ENCODE results near the gene MMP11.
A peak's percentile ranks its signal among the peaks of the same experiment; 100 is the strongest.

Gene MMP11

GRCh38 chr22:23801238-23801821 lies 28.7 kb downstream of the MMP11 start:
- Mint-ChIP-seq H3K4me1 (no peaks in the 10 kb centered on the region), H3K9me3 (no peaks in the 10 kb centered on the region), H3K27ac (no peak overlapping the region), H3K4me3 (no peak overlapping the region), H3K27me3 (no peaks in the 10 kb centered on the region), H3K36me3 (peaks cover 18% of the 10 kb centered on the region)

- Mint-ChIP-seq H3K27ac (no peak overlapping the region), H3K4me1 (no peaks in the 10 kb centered on the region), H3K9me3 (no peaks in the 10 kb centered on the region), H3K36me3 (peaks cover 19% of the 10 kb centered on the region), H3K27me3 (no peaks in the 10 kb centered on the region), H3K4me3 (no peak overlapping the region)
Measured at GRCh38 chr22:23801886-23802377, 29.3 kb downstream of the MMP11 start.

DNA sequence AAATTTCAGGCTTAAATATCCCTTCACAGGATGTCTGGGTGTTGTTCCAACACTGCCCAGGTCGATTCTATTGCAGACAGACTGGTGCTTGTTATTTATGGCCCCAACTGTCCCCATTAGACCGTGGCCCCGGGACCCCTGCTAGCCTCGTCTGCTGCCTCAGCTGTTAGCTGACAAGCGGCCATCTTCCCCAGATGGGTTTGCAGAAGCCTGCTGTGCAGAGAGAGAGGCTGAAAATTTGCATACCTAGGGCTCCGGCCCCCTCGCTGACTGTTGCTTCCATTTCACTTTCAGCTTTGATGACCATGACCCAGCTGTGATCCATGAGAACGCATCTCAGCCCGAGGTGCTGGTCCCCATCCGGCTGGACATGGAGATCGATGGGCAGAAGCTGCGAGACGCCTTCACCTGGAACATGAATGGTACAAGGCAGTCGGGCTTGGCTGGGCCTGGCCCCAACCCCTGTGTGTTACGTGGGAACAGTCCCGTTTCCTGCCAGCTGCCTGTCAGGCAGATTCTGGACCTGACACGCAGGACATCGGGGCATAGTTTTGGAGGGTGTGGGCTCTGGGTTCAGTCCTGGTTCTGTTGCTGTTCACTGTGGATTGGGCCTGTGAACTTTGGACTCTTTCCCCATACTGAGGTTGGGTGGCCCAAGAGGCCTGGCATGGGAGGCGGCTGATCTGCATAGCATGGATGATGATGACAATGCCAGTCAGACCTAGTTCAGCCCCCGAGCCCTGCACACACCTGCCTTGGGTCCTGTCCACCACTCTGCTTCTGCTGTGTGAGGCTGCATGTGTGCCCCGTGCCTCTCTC lies 30.6 kb downstream of the MMP11 start:
- Mint-ChIP-seq H3K4me3 (no peak overlapping the region), H3K27me3 (no peaks in the 10 kb centered on the region), H3K4me1 (no peaks in the 10 kb centered on the region), H3K27ac (no peak overlapping the region), H3K36me3 (peaks cover 18% of the 10 kb centered on the region), H3K9me3 (no peaks in the 10 kb centered on the region)

DNA sequence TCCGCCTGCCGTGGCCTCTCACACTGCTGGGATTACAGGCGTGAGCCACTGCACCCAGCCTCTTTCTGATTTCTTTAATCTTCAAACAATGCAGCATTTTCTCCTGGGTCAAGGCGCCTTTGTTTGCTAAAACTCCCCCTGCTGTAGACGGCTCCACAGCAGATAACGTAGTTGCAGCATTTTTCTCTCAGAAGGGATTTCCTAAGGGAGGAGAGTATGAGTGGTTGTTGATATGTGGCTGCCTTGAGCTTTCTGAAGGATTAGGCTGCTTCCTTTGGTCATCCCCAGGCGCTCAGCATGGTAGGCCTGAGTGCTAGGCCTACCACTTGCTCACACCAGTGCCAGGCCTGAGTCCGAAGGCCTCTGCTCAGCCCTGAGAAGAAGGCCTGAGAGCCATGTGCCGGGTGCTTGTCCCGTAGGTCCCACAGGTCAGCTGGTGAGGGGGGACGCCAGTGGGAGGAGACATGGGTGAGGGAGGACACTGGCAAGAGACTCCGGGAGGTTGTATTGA lies 32.2 kb downstream of the MMP11 start:
- peaks cover 16% of the 10 kb centered on the region for H3K36me3 Mint-ChIP-seq
- no peak overlapping the region for H3K27ac Mint-ChIP-seq
- H3K9me3 Mint-ChIP-seq: no peaks in the 10 kb centered on the region
- no peak overlapping the region for H3K4me3 Mint-ChIP-seq
- H3K4me1 Mint-ChIP-seq: no peaks in the 10 kb centered on the region
- no peaks in the 10 kb centered on the region for H3K27me3 Mint-ChIP-seq

GRCh38 chr22:23806837-23807236 lies 34.2 kb downstream of the MMP11 start:
- no peaks in the 10 kb centered on the region for H3K27me3 Mint-ChIP-seq
- peaks cover 14% of the 10 kb centered on the region for H3K36me3 Mint-ChIP-seq
- H3K9me3 Mint-ChIP-seq: no peaks in the 10 kb centered on the region
- no peaks in the 10 kb centered on the region for H3K4me1 Mint-ChIP-seq
- no peak overlapping the region for H3K27ac Mint-ChIP-seq
- no peak overlapping the region for H3K4me3 Mint-ChIP-seq

DNA sequence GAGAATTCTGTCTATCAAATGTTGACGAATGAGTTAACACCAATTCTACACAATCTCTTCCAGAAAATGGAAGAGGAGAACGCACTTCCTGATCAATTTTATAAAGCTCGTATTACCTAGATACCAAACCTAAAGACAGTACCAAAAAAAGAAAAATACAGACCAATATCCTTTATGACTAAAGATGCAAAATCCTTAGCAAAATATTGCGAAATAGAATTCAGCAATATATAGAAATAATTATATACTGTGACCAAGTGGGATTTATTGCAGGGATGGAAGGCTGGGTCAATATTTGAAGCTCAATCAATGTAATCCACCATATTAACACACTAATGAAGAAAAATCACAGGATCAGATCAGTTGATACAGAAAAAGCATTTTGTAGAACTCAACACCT lies 39.7 kb downstream of the MMP11 start:
- Mint-ChIP-seq H3K4me1 (no peaks in the 10 kb centered on the region), H3K27ac (no peak overlapping the region), H3K36me3 (peaks cover 9% of the 10 kb centered on the region), H3K9me3 (no peaks in the 10 kb centered on the region), H3K4me3 (no peak overlapping the region), H3K27me3 (no peaks in the 10 kb centered on the region)

DNA sequence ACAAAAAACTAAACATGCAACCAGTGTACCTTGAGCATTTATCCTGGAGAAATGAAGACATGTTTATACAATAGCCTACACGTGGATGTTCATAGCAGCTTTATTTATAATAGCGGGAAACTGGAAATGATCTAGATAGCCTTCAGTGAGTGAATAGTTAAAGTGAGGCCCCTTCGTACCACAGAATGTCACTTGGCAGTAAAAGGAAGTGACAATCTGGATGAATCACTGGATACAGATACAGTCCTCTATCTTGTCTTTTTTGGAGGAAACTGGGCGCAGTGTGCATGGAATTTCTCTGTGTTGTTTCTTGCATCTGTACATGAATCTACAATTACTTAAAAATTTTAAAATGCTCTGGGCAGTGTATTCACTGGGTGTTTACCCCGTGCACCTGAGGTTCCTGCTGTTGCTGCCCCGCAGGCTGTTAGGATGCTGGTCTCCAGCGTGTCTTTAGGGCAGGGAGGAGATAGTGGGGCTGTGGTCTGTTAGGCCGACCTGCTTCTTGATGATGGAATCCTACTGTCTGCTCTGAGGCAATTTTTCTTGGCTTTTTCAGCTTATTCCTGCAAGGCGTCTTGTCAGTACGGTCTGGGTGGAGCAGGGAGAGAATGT lies 43.0 kb downstream of the MMP11 start:
- Mint-ChIP-seq H3K4me3 (no peak overlapping the region), H3K27me3 (no peaks in the 10 kb centered on the region), H3K27ac (no peak overlapping the region), H3K36me3 (peaks cover 7% of the 10 kb centered on the region), H3K9me3 (no peaks in the 10 kb centered on the region), H3K4me1 (no peaks in the 10 kb centered on the region)

DNA sequence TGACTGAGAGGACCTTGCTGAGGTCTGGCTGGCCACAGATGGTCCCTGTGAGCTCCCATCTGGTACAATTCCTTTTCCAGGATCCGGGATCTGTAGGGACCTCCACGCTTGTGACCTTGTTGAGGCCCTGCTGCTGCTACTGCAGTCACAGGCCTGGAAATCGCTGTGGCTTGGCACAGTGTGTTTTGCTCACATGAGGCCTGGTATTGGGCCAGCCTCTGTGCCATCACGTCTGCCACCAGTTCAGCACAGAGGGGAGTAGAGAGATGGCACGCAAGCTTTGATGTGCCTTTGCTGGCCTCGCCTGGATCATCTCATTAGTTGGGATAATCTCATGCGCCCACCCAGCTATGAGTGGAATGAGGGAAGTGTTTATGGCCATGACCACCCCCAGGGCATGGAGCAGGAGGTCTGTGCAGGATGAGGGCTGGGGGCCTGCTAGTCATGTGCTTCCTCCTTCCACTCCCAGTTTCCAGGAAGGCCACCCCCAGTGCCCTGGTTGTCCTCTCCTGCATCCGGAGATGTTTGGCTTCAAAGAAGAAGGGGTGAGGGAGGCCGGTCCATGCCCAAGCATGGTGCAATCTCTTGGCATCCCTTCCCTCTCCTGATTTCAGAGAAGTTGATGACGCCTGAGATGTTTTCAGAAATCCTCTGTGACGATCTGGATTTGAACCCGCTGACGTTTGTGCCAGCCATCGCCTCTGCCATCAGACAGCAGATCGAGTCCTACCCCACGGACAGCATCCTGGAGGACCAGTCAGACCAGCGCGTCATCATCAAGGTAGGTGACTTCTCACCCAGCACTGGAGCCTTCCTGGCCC lies 43.7 kb downstream of the MMP11 start:
- H3K27me3 Mint-ChIP-seq: no peaks in the 10 kb centered on the region
- H3K27ac Mint-ChIP-seq: no peak overlapping the region
- no peaks in the 10 kb centered on the region for H3K9me3 Mint-ChIP-seq
- H3K4me3 Mint-ChIP-seq: no peak overlapping the region
- H3K36me3 Mint-ChIP-seq: peaks cover 7% of the 10 kb centered on the region
- H3K4me1 Mint-ChIP-seq: no peaks in the 10 kb centered on the region

GRCh38 chr22:23817146-23817545 lies 44.5 kb downstream of the MMP11 start:
- peaks cover 7% of the 10 kb centered on the region for H3K36me3 Mint-ChIP-seq
- H3K4me1 Mint-ChIP-seq: no peaks in the 10 kb centered on the region
- no peaks in the 10 kb centered on the region for H3K9me3 Mint-ChIP-seq
- no peaks in the 10 kb centered on the region for H3K27me3 Mint-ChIP-seq
- H3K4me3 Mint-ChIP-seq: no peak overlapping the region
- H3K27ac Mint-ChIP-seq: no peak overlapping the region

- Mint-ChIP-seq H3K4me3 (no peak overlapping the region), H3K36me3 (peaks cover 5% of the 10 kb centered on the region), H3K4me1 (no peaks in the 10 kb centered on the region), H3K27ac (no peak overlapping the region), H3K9me3 (no peaks in the 10 kb centered on the region), H3K27me3 (no peaks in the 10 kb centered on the region)
Measured at GRCh38 chr22:23818541-23818940, 45.9 kb downstream of the MMP11 start.

DNA sequence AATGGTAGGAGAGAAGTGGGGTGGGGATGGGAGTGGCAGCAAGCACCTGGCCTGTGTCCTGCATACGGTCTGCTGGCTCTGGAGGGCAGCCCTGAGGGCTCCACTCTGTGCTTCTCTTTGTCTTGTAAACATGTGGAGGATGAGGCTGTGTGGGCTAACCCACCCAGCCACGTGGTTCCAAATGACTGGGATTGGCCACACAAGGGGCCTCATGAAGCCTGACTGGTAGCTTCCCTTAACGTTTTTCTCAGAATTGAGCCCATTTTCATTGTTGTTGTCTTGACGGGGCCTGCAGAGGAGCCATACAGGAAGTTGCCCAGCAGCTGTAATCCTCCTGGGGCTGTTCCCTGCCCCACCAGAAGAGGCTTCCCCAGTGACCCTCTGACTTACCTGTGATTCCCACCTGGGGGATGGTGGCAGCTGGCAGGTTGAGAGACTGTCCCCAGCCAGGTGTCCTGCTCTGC lies 48.1 kb downstream of the MMP11 start:
- Mint-ChIP-seq H3K4me1 (no peaks in the 10 kb centered on the region), H3K27me3 (no peaks in the 10 kb centered on the region), H3K27ac (peak overlapping the region; percentile 21), H3K36me3 (peaks cover 6% of the 10 kb centered on the region), H3K4me3 (no peak overlapping the region), H3K9me3 (no peaks in the 10 kb centered on the region)

DNA sequence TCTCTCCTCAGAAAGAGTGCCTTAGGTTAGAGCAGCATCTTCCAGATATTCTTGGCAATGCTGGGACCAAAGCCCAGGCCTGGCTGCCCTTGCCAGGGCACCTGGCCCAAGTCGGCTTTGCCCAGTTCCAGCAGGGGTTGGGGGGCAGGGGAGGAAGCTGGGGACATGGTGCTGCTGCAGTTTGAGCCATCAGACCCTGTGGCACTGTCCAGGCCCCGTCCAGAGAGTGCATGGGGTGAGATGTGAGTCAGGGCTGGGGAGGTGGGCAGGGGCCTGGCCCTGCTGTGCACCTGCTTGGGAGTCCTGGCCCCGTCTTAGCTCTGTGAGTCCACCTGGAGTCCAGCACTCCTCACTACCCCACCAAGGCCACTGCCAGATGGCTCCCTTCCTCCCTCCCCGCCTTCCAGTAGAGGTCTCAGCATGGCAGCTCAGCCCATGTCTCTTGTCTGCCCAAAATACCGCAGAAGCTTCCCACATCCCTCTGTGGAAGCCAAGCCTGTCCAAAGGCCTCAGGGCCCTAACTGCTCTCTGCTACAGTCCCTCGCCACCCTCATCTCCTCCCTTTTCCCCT lies 49.5 kb downstream of the MMP11 start:
- Mint-ChIP-seq H3K27ac (no peak overlapping the region), H3K4me1 (no peaks in the 10 kb centered on the region), H3K36me3 (peaks cover 8% of the 10 kb centered on the region)

DNA sequence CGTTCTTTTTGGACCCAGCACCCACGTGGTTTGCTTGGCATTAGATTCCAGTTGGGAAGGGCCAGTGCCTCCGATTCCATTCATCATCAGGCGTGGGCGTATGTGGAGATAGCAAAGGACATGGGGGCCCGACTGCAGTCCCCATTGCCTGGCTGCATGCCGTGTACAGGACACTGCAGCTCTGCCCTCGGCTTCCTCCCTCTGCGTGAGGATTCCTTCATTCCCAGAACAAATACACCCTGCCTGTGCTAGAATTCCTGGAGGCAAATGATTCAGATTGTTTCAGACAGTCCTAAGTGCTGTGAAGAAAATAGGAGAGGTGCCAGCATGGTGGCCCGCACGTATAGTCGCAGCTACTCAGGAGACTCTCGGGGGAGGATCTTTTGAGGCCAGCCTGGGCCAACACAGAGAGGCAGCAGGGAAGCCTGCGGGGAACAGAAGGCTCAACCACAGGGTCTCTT lies 50.7 kb downstream of the MMP11 start:
- H3K27ac Mint-ChIP-seq: no peak overlapping the region
- no peaks in the 10 kb centered on the region for H3K27me3 Mint-ChIP-seq
- H3K4me3 Mint-ChIP-seq: no peak overlapping the region
- H3K4me1 Mint-ChIP-seq: no peaks in the 10 kb centered on the region
- H3K9me3 Mint-ChIP-seq: no peaks in the 10 kb centered on the region
- peaks cover 6% of the 10 kb centered on the region for H3K36me3 Mint-ChIP-seq

More for the DNA sequence above, 49.5 kb downstream of the MMP11 start:
- no peak overlapping the region for H3K4me3 Mint-ChIP-seq
- H3K27me3 Mint-ChIP-seq: no peaks in the 10 kb centered on the region
- H3K9me3 Mint-ChIP-seq: no peaks in the 10 kb centered on the region

DNA sequence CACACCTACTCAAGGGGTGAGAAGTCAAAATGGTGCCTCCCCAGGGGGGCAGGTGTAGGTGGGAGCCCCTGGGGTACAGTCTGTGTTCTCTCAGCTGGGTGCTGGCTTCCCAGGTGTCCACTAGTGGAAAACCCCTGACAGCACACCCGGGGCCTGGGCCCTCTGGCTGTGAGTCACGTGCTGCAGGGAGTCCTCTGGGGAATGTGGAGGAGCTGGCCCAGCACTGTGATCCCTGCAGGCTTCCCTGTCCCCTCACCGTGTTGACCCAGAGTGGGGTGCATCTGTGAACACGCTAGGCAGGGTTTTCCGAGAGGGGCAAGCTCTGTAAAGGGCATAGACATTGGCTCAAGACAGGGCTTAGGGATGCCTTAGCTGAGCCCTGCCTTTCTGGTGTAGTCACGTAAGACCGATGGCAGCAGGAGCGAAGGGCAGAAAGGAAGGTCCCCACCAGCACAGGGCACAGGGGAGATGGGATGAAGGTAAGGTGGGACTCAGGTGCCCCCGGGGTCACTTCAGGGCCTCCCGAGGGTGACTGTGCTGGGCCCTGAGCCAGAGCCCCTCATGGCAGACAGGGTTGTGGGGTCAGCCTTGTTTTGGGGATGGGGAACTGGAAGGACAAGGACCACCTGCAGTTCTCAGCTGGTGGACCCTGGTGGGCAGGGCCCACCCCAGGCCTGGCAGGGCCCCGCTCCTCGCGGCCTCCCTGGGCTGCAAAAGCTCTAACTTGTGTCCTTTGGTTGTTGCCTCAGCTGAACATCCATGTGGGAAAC lies 52.0 kb downstream of the MMP11 start:
- H3K27ac Mint-ChIP-seq: no peak overlapping the region
- H3K4me1 Mint-ChIP-seq: no peaks in the 10 kb centered on the region

More for the DNA sequence above, 52.0 kb downstream of the MMP11 start:
- Mint-ChIP-seq H3K36me3 (peaks cover 5% of the 10 kb centered on the region), H3K4me3 (no peak overlapping the region), H3K27me3 (no peaks in the 10 kb centered on the region), H3K9me3 (no peaks in the 10 kb centered on the region)
